ENCODE data around the gene CDK17. TPM values are rescaled to one million over a fixed set of nuclear protein-coding genes. Genes with fewer than 3 reads are reported as not detected.

The CDK17 gene
- total and polyA plus RNA-seq, 2 donors (not counting 1 experiment from before 2014, with no cell fraction given), result 50.0 to 109 TPM

DNA sequence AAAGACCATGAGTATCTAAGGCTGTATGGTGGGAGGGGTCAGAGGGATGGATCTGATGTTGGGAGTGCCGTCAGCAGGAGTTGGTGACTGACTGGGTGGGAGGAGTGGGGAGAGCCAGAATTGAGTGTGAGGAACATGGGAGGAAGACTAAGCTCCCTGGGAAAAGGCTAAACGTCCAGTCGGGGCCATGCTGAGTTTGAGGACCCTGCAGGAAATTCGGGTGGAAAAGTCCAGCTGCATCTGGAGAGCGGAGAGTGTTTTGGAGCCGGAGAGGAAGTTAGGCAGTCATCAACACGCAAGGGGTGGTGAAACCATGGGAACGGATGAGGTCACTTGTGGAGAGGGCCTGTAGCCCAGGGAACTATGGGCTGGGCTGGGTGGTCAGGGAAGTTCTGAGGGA is 145.2 kb downstream of the CDK17 start:
- Histone ChIP-seq H3K79me2 (ENCODE audit: control insufficient read depth, insufficient read depth, low read length) (peaks cover 66% of the 10 kb centered on the region), H3K9ac (ENCODE audit: insufficient read depth, low read length) (peak overlapping the region; percentile 37), H3K27me3 (ENCODE audit: control insufficient read depth, insufficient read depth, low read length) (no peaks in the 10 kb centered on the region), H3K4me1 (ENCODE audit: control insufficient read depth, extremely low read depth, insufficient read depth, low read length) (peaks cover 22% of the 10 kb centered on the region), H3K36me3 (ENCODE audit: control insufficient read depth, insufficient read depth, low read length) (no peaks in the 10 kb centered on the region), H3K9me3 (ENCODE audit: control insufficient read depth, insufficient read depth, low read depth, low read length) (no peaks in the 10 kb centered on the region), H3K4me3 (replicated peaks in 1 of 4; ENCODE audit: control extremely low read depth in 1 of 4, insufficient read depth in 1 of 4, low read depth in 3 of 4, low read length in 4 of 4) (no peak overlapping the region), H3K4me2 (ENCODE audit: extremely low read depth, insufficient read depth, low read length) (peak overlapping the region; percentile 21), H4K20me1 (ENCODE audit: control insufficient read depth, extremely low read depth, insufficient read depth, low read length) (no peaks in the 10 kb centered on the region), H3K27ac (ENCODE audit: insufficient read depth, low read length) (peak overlapping the region; percentile 89), H2AFZ (ENCODE audit: low read length) (no peak overlapping the region)
- peak; percentile 57 to 66 for DNase-seq (ENCODE audit: low read depth in 2 of 2)
- TF ChIP-seq CTCF (conservative IDR thresholded peaks at IDR 0.05 in 1 of 2, IDR thresholded peaks at IDR 0.05 in 1 of 2; ENCODE audit: low read depth in 1 of 2, low read length in 2 of 2), result no peak
- no peak for TF ChIP-seq EZH2 (IDR thresholded peaks at IDR 0.05; ENCODE audit: low read length, missing control alignments)

GRCh38 chr12:96250119-96250685 is 150.0 kb downstream of the CDK17 start:
- peaks cover 8% of the 10 kb centered on the region for H3K36me3 ChIP-seq (ENCODE audit: control insufficient read depth, insufficient read depth, low read length)
- no peak for DNase-seq (ENCODE audit: low read depth in 2 of 2)
- H3K9me3 ChIP-seq (ENCODE audit: control insufficient read depth, insufficient read depth, low read depth, low read length), result no peaks in the 10 kb centered on the region
- no peak overlapping the region for H3K9ac ChIP-seq (ENCODE audit: insufficient read depth, low read length)
- no peaks in the 10 kb centered on the region for H3K27me3 ChIP-seq (ENCODE audit: control insufficient read depth, insufficient read depth, low read length)
- no peaks in the 10 kb centered on the region for H4K20me1 ChIP-seq (ENCODE audit: control insufficient read depth, extremely low read depth, insufficient read depth, low read length)
- no peak overlapping the region for H3K4me2 ChIP-seq (ENCODE audit: extremely low read depth, insufficient read depth, low read length)
- H3K4me3 ChIP-seq (replicated peaks in 1 of 4; ENCODE audit: control extremely low read depth in 1 of 4, insufficient read depth in 1 of 4, low read depth in 3 of 4, low read length in 4 of 4), result no peak overlapping the region
- H2AFZ ChIP-seq (ENCODE audit: low read length), result no peak overlapping the region
- TF ChIP-seq EZH2 (IDR thresholded peaks at IDR 0.05; ENCODE audit: low read length, missing control alignments) (no peak), CTCF (conservative IDR thresholded peaks at IDR 0.05 in 1 of 2, IDR thresholded peaks at IDR 0.05 in 1 of 2; ENCODE audit: low read depth in 1 of 2, low read length in 2 of 2) (no peak)
- peaks cover 19% of the 10 kb centered on the region for H3K4me1 ChIP-seq (ENCODE audit: control insufficient read depth, extremely low read depth, insufficient read depth, low read length)
- peak overlapping the region; percentile 74 for H3K27ac ChIP-seq (ENCODE audit: insufficient read depth, low read length)
- peaks cover 65% of the 10 kb centered on the region for H3K79me2 ChIP-seq (ENCODE audit: control insufficient read depth, insufficient read depth, low read length)

GRCh38 chr12:96249196-96250118 is 150.8 kb downstream of the CDK17 start:
- Histone ChIP-seq H3K9ac (ENCODE audit: insufficient read depth, low read length) (peak overlapping the region; percentile 41), H3K9me3 (ENCODE audit: control insufficient read depth, insufficient read depth, low read depth, low read length) (no peaks in the 10 kb centered on the region), H3K4me1 (ENCODE audit: control insufficient read depth, extremely low read depth, insufficient read depth, low read length) (peaks cover 14% of the 10 kb centered on the region), H3K36me3 (ENCODE audit: control insufficient read depth, insufficient read depth, low read length) (peaks cover 8% of the 10 kb centered on the region), H3K4me3 (replicated peaks in 1 of 4; ENCODE audit: control extremely low read depth in 1 of 4, insufficient read depth in 1 of 4, low read depth in 3 of 4, low read length in 4 of 4) (no peak overlapping the region), H3K27me3 (ENCODE audit: control insufficient read depth, insufficient read depth, low read length) (no peaks in the 10 kb centered on the region), H3K4me2 (ENCODE audit: extremely low read depth, insufficient read depth, low read length) (no peak overlapping the region), H2AFZ (ENCODE audit: low read length) (no peak overlapping the region), H3K79me2 (ENCODE audit: control insufficient read depth, insufficient read depth, low read length) (peaks cover 64% of the 10 kb centered on the region), H3K27ac (ENCODE audit: insufficient read depth, low read length) (peak overlapping the region; percentile 74), H4K20me1 (ENCODE audit: control insufficient read depth, extremely low read depth, insufficient read depth, low read length) (no peaks in the 10 kb centered on the region)
- TF ChIP-seq EZH2 (IDR thresholded peaks at IDR 0.05; ENCODE audit: low read length, missing control alignments) (no peak), CTCF (conservative IDR thresholded peaks at IDR 0.05 in 1 of 2, IDR thresholded peaks at IDR 0.05 in 1 of 2; ENCODE audit: low read depth in 1 of 2, low read length in 2 of 2) (no peak)
- peak; percentile 64 to 77 for DNase-seq (ENCODE audit: low read depth in 2 of 2)

Measured in fibroblast of lung (primary cell).